CD4-positive, CD25-positive, alpha-beta regulatory T cell (primary cell): Measurements from ENCODE around the gene GFRA4. TPM values are rescaled to one million over a fixed set of nuclear protein-coding genes. Genes with fewer than 3 reads are reported as not detected.

Experiments used
- ATAC-seq, 2 donors: fragments of 150-1000 bp; cut with Tn5 transposase; one replicate each; pipeline ENCODE4 v1.10.0; 2021; ENCODE audit warnings: low read depth in 2 of 2, moderate number of reproducible peaks in 2 of 2, moderate library complexity in 1 of 2
- DNase-seq, 3 donors: peaks; one replicate each; pipeline versions ENCODE4 v3.0.0 to v3.0.0-alpha.2; 2012 to 2022; ENCODE audit warnings: mixed read lengths in 1 of 3
- H3K27ac ChIP-seq: one replicate; pipeline ENCODE4 v1.7.0; 2013; ENCODE audit warnings: mild to moderate bottlenecking, low read length; ENCODE audit not compliant: insufficient read depth, poor library complexity, severe bottlenecking
- H3K27me3 ChIP-seq: one replicate; pipeline ENCODE4 v1.7.0; 2013; ENCODE audit warnings: low read length; ENCODE audit not compliant: control insufficient read depth, insufficient read depth
- H3K36me3 ChIP-seq: one replicate; pipeline ENCODE4 v1.7.0; 2013; ENCODE audit warnings: mild to moderate bottlenecking, low read length, moderate library complexity; ENCODE audit not compliant: control insufficient read depth, insufficient read depth
- H3K4me1 ChIP-seq: 2 replicates; pipeline ENCODE4 v1.7.0; 2013; ENCODE audit warnings: mild to moderate bottlenecking, low read length; ENCODE audit not compliant: insufficient read depth, control insufficient read depth, poor library complexity, severe bottlenecking
- H3K4me3 ChIP-seq: one replicate; pipeline ENCODE4 v1.7.0; 2013; ENCODE audit warnings: low read depth, mild to moderate bottlenecking, low read length, moderate library complexity
- H3K9me3 ChIP-seq, 2 experiments: 1 replicate in 1 of 2; 2 replicates in 1 of 2; pipeline ENCODE4 v1.7.0; 2013; ENCODE audit warnings: low read length in 2 of 2, mild to moderate bottlenecking in 1 of 2, moderate library complexity in 1 of 2; ENCODE audit not compliant: control insufficient read depth in 2 of 2
- H3K27ac Mint-ChIP-seq, 3 donors: one replicate each; pipeline ENCODE4 v1.8.0; 2020 to 2022; ENCODE audit warnings: mild to moderate bottlenecking in 3 of 3, mixed read lengths in 3 of 3, moderate library complexity in 2 of 3
- H3K27me3 Mint-ChIP-seq: one replicate; pipeline ENCODE4 v1.8.0; 2022; ENCODE audit warnings: mild to moderate bottlenecking, mixed read lengths
- H3K36me3 Mint-ChIP-seq: one replicate; pipeline ENCODE4 v1.8.0; 2020; ENCODE audit warnings: mixed read lengths
- H3K4me1 Mint-ChIP-seq, 4 donors: one replicate each; pipeline ENCODE4 v1.8.0; 2020 to 2022; ENCODE audit warnings: mixed read lengths in 4 of 4, mild to moderate bottlenecking in 1 of 4
- H3K4me3 Mint-ChIP-seq, 4 donors: one replicate each; pipeline ENCODE4 v1.8.0; 2020 to 2022; ENCODE audit warnings: mild to moderate bottlenecking in 4 of 4, mixed read lengths in 4 of 4, moderate library complexity in 3 of 4
- H3K9me3 Mint-ChIP-seq, 7 donors: one replicate each; pipeline ENCODE4 v1.8.0; 2020 to 2022; ENCODE audit warnings: mixed read lengths in 7 of 7, mild to moderate bottlenecking in 3 of 7, moderate library complexity in 2 of 7
- polyA plus RNA-seq, 4 donors: library from polyadenylated mRNA; unstranded; fragments of 300-500 nt; fragmentation: Illumina TruSeq; gene quantifications; one replicate each; pipeline ENCODE4 v1.2.3, GENCODE V29; 2021
- total RNA-seq: library from RNA; stranded (reverse); gene quantifications from one replicate; pipeline ENCODE4 v1.2.3, GENCODE V29; 2022

GFRA4 gene
- total and polyA plus RNA-seq, 5 donors from 2014 or later = not detected

GRCh38 chr20:3691306-3691705 lies 28.1 kb upstream of the GFRA4 start:
- Histone ChIP-seq H3K4me1 (no peaks in the 10 kb centered on the region), H3K4me3 (no peak overlapping the region), H3K9me3 (peaks cover 0 to 2% of the 10 kb centered on the region in 2 experiments), H3K27ac (no peak overlapping the region), H3K27me3 (no peaks in the 10 kb centered on the region), H3K36me3 (no peaks in the 10 kb centered on the region)
- H3K27me3 Mint-ChIP-seq = peaks cover 9% of the 10 kb centered on the region
- ATAC-seq (no peak), DNase-seq (no peak)
- peaks cover 0 to 2% (median 0%) of the 10 kb centered on the region in 4 donors for H3K4me1 Mint-ChIP-seq
- peaks cover 0 to 1% (median 0%) of the 10 kb centered on the region in 7 donors for H3K9me3 Mint-ChIP-seq
- no peak overlapping the region for H3K4me3 Mint-ChIP-seq
- no peak overlapping the region for H3K27ac Mint-ChIP-seq
- no peaks in the 10 kb centered on the region for H3K36me3 Mint-ChIP-seq

GRCh38 chr20:3690413-3690812 lies 27.2 kb upstream of the GFRA4 start:
- no peaks in the 10 kb centered on the region for H3K36me3 Mint-ChIP-seq
- H3K27ac ChIP-seq = no peak overlapping the region
- no peak overlapping the region for H3K27ac Mint-ChIP-seq
- peaks cover 0 to 1% (median 0%) of the 10 kb centered on the region in 7 donors for H3K9me3 Mint-ChIP-seq
- no peaks in the 10 kb centered on the region for H3K9me3 ChIP-seq
- no peaks in the 10 kb centered on the region for H3K36me3 ChIP-seq
- H3K4me3 ChIP-seq = no peak overlapping the region
- DNase-seq (no peak), ATAC-seq (no peak)
- no peaks in the 10 kb centered on the region for H3K4me1 ChIP-seq
- H3K4me1 Mint-ChIP-seq = peaks cover 0 to 2% (median 0%) of the 10 kb centered on the region in 4 donors
- no peak overlapping the region for H3K4me3 Mint-ChIP-seq
- H3K27me3 ChIP-seq = no peaks in the 10 kb centered on the region
- peaks cover 11% of the 10 kb centered on the region for H3K27me3 Mint-ChIP-seq

- Mint-ChIP-seq H3K27ac (no peak overlapping the region), H3K27me3 (peaks cover 11% of the 10 kb centered on the region), H3K36me3 (no peaks in the 10 kb centered on the region), H3K9me3 (peaks cover 0 to 1% (median 0%) of the 10 kb centered on the region in 7 donors), H3K4me3 (no peak overlapping the region), H3K4me1 (peaks cover 0 to 2% (median 0%) of the 10 kb centered on the region in 4 donors)
- DNase-seq = no peak
- H3K4me3 ChIP-seq = no peak overlapping the region
- no peak for ATAC-seq
- no peaks in the 10 kb centered on the region for H3K27me3 ChIP-seq
- H3K9me3 ChIP-seq = no peaks in the 10 kb centered on the region
- H3K27ac ChIP-seq = no peak overlapping the region
- H3K36me3 ChIP-seq = no peaks in the 10 kb centered on the region
- no peaks in the 10 kb centered on the region for H3K4me1 ChIP-seq
These were observed 26.8 kb upstream of the GFRA4 start for GRCh38 chr20:3689978-3690377.

GRCh38 chr20:3687655-3688054 lies 24.5 kb upstream of the GFRA4 start:
- H3K9me3 Mint-ChIP-seq = peaks cover 0 to 1% (median 0%) of the 10 kb centered on the region in 7 donors
- no peaks in the 10 kb centered on the region for H3K9me3 ChIP-seq
- no peak overlapping the region for H3K4me3 Mint-ChIP-seq
- H3K4me1 Mint-ChIP-seq = peaks cover 0 to 2% (median 0%) of the 10 kb centered on the region in 4 donors
- H3K27me3 ChIP-seq = peaks cover 2% of the 10 kb centered on the region
- no peaks in the 10 kb centered on the region for H3K36me3 ChIP-seq
- peak overlapping the region in 1 of 3 donors; percentile 76 for H3K27ac Mint-ChIP-seq
- no peak overlapping the region for H3K4me3 ChIP-seq
- H3K4me1 ChIP-seq = no peaks in the 10 kb centered on the region
- peaks cover 33% of the 10 kb centered on the region for H3K27me3 Mint-ChIP-seq
- DNase-seq (no peak), ATAC-seq (no peak)
- no peaks in the 10 kb centered on the region for H3K36me3 Mint-ChIP-seq
- no peak overlapping the region for H3K27ac ChIP-seq

GRCh38 chr20:3686867-3687321 lies 23.7 kb upstream of the GFRA4 start:
- H3K9me3 Mint-ChIP-seq = peaks cover 0 to 1% (median 0%) of the 10 kb centered on the region in 7 donors
- H3K27me3 Mint-ChIP-seq = peaks cover 37% of the 10 kb centered on the region
- Histone ChIP-seq H3K4me3 (no peak overlapping the region), H3K27me3 (peaks cover 2% of the 10 kb centered on the region), H3K36me3 (no peaks in the 10 kb centered on the region), H3K27ac (no peak overlapping the region), H3K9me3 (no peaks in the 10 kb centered on the region), H3K4me1 (no peaks in the 10 kb centered on the region)
- H3K4me3 Mint-ChIP-seq = no peak overlapping the region
- H3K4me1 Mint-ChIP-seq = peaks cover 0 to 2% (median 0%) of the 10 kb centered on the region in 4 donors
- H3K27ac Mint-ChIP-seq = no peak overlapping the region
- no peaks in the 10 kb centered on the region for H3K36me3 Mint-ChIP-seq
- ATAC-seq (no peak), DNase-seq (no peak)

GRCh38 chr20:3686421-3686820 lies 23.2 kb upstream of the GFRA4 start:
- DNase-seq (no peak), ATAC-seq (no peak)
- H3K27me3 ChIP-seq = peaks cover 2% of the 10 kb centered on the region
- no peaks in the 10 kb centered on the region for H3K9me3 ChIP-seq
- no peak overlapping the region for H3K27ac ChIP-seq
- Mint-ChIP-seq H3K4me1 (peaks cover 0 to 2% (median 0%) of the 10 kb centered on the region in 4 donors), H3K27me3 (peaks cover 38% of the 10 kb centered on the region), H3K36me3 (no peaks in the 10 kb centered on the region), H3K27ac (no peak overlapping the region), H3K4me3 (no peak overlapping the region), H3K9me3 (peaks cover 0 to 1% (median 0%) of the 10 kb centered on the region in 7 donors)
- H3K4me1 ChIP-seq = no peaks in the 10 kb centered on the region
- H3K4me3 ChIP-seq = no peak overlapping the region
- no peaks in the 10 kb centered on the region for H3K36me3 ChIP-seq

- Mint-ChIP-seq H3K4me3 (no peak overlapping the region), H3K27me3 (peaks cover 47% of the 10 kb centered on the region), H3K36me3 (no peaks in the 10 kb centered on the region), H3K4me1 (peaks cover 0 to 2% (median 0%) of the 10 kb centered on the region in 4 donors), H3K27ac (no peak overlapping the region), H3K9me3 (peaks cover 0 to 1% (median 0%) of the 10 kb centered on the region in 7 donors)
- no peaks in the 10 kb centered on the region for H3K9me3 ChIP-seq
- H3K4me3 ChIP-seq = no peak overlapping the region
- H3K36me3 ChIP-seq = no peaks in the 10 kb centered on the region
- H3K27me3 ChIP-seq = peaks cover 2% of the 10 kb centered on the region
- no peak overlapping the region for H3K27ac ChIP-seq
- H3K4me1 ChIP-seq = no peaks in the 10 kb centered on the region
- ATAC-seq = no peak
- no peak for DNase-seq
These were observed 22.1 kb upstream of the GFRA4 start for GRCh38 chr20:3685341-3685740.
